ENCODE results near the gene RALGPS2.

GRCh38 chr1:178682886-178683285, 42.2 kb upstream of the RALGPS2 start:
- TF ChIP-seq REPIN1 (tag by site-specific recombination; IDR thresholded peaks at IDR 0.05; ENCODE audit: low read depth) (no peak), CTCF (tag by site-specific recombination; IDR thresholded peaks at IDR 0.05) (no peak), ZFP41 (tag by site-specific recombination; IDR thresholded peaks at IDR 0.05; ENCODE audit: borderline replicate concordance) (no peak), ZNF548 (tag by site-specific recombination; IDR thresholded peaks at IDR 0.05) (no peak), KLF1 (tag by site-specific recombination; IDR thresholded peaks at IDR 0.05) (no peak), ZNF18 (tag by site-specific recombination; IDR thresholded peaks at IDR 0.05) (no peak)

Data from HEK293 (cell line).